ENCODE measurements around the gene RNF115. TPM values are rescaled to one million over a fixed set of nuclear protein-coding genes. Genes with fewer than 3 reads are reported as not detected.
"Not testable (repeated sequence)": the region's sequence is repeated elsewhere in the genome, so short reads cannot be mapped to it uniquely, and the experiment has no call there.

RNF115 gene
- total RNA-seq, 2 donors from 2014 or later: 12.7 to 13.2 TPM

DNA sequence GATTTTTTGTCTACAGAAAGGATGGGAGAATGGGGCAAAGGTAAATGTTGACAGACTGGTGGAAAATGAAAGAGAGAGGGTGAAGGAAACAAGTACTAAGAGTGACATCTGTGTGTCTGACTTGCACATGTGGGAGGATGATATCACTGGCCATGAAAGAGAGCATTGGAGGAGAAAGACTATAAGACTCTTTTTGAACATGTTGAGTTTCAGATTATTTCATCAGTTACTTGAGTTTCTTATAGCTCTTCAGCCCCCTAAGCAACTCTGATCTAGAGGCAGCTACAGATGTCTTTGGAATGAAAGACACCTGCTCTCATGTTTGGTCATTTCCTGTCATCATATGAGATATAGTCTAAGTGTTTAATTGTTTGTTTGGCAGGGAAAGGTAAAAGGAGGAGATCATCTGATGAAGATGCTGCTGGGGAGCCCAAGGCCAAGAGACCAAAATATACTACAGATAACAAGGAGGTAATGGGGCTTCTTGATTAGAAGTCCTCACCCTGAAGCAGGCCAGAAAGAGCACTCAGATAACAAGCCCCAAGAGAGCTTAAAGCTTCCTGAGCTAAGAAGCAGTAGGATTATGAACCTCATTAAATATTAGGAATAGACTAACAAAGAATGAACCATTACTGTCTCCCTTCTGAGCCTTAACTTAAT, 4.6 kb upstream of the RNF115 start:
- H3K4me1 ChIP-seq: peaks cover 14% of the 10 kb centered on the region
- no peak overlapping the region for H3K27ac ChIP-seq
- TF ChIP-seq, protein P1, sequence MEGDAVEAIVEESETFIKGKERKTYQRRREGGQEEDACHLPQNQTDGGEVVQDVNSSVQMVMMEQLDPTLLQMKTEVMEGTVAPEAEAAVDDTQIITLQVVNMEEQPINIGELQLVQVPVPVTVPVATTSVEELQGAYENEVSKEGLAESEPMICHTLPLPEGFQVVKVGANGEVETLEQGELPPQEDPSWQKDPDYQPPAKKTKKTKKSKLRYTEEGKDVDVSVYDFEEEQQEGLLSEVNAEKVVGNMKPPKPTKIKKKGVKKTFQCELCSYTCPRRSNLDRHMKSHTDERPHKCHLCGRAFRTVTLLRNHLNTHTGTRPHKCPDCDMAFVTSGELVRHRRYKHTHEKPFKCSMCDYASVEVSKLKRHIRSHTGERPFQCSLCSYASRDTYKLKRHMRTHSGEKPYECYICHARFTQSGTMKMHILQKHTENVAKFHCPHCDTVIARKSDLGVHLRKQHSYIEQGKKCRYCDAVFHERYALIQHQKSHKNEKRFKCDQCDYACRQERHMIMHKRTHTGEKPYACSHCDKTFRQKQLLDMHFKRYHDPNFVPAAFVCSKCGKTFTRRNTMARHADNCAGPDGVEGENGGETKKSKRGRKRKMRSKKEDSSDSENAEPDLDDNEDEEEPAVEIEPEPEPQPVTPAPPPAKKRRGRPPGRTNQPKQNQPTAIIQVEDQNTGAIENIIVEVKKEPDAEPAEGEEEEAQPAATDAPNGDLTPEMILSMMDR (IDR thresholded peaks at IDR 0.05): no peak
- no peak for TF ChIP-seq POLR2A (IDR thresholded peaks at IDR 0.05)
- H3K36me3 ChIP-seq (replicated peaks in 1 of 2; ENCODE audit: insufficient read depth in 1 of 2, low read depth in 2 of 2): peaks cover 10 to 38% of the 10 kb centered on the region in 2 donors
- ATAC-seq (no peak), DNase-seq (no peak)
- no peaks in the 10 kb centered on the region for H3K27me3 ChIP-seq
- H3K9me3 ChIP-seq: no peaks in the 10 kb centered on the region
- intact Hi-C loops (cut with DNase I): no loop called here
- no peak overlapping the region for H3K4me3 ChIP-seq

DNA sequence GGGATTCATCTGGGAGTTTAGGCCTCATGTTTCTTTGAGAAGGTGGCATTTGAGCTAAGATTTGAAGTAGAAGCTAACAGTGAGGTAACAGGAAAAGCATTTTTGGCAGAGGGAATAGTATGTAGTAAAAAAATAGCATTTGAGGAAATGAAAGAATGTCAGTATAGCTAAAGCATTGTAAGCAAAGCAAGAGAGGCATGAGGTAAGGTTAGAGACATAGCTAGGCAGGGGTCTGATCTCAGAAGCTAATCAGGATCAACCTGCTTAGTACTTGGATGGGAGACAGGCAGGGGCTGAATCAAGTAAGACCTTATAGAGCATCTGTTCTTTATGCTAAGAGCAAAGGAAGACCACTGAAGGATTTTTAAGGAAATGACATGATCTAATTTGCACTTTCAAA, 4.1 kb upstream of the RNF115 start:
- intact Hi-C loops (cut with DNase I): no loop called here
- Histone ChIP-seq H3K9me3 (no peaks in the 10 kb centered on the region), H3K27me3 (no peaks in the 10 kb centered on the region), H3K4me1 (peaks cover 14% of the 10 kb centered on the region), H3K4me3 (no peak overlapping the region), H3K27ac (no peak overlapping the region), H3K36me3 (replicated peaks in 1 of 2; ENCODE audit: insufficient read depth in 1 of 2, low read depth in 2 of 2) (peaks cover 10 to 33% of the 10 kb centered on the region in 2 donors)
- ATAC-seq: no peak
- DNase-seq: no peak
- TF ChIP-seq, protein P1 (IDR thresholded peaks at IDR 0.05): no peak
- TF ChIP-seq POLR2A (IDR thresholded peaks at IDR 0.05): no peak

DNA sequence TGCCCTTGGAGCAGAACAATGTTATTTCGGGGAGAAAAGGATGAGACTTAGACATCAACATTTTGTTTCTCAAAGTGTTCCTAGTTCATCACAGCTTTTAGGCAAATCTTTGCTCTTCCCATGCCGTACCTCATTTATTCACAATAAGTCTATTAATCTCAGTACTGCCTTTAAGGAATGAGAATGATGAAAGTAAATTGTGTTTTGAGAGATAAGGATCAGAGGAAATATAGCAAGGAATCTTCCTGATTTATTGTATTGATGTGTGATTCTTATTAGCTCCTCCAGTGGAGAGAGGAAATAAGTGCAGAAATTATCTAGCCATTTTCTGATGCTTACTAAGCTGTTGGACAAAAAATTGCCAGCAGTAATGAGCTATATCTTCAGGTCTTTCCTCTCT, 2.1 kb upstream of the RNF115 start:
- Histone ChIP-seq H3K9me3 (no peaks in the 10 kb centered on the region), H3K36me3 (replicated peaks in 1 of 2; ENCODE audit: insufficient read depth in 1 of 2, low read depth in 2 of 2) (peaks cover 10 to 31% of the 10 kb centered on the region in 2 donors), H3K27me3 (no peaks in the 10 kb centered on the region), H3K4me1 (peaks cover 18% of the 10 kb centered on the region), H3K27ac (no peak overlapping the region), H3K4me3 (no peak overlapping the region)
- intact Hi-C loops (cut with DNase I): no loop called here
- TF ChIP-seq POLR2A (IDR thresholded peaks at IDR 0.05): no peak
- TF ChIP-seq, protein P1 (IDR thresholded peaks at IDR 0.05): no peak
- 89 to 93% methylated on average over 2 of the region's 2 CpGs for WGBS, 2 donors
- ATAC-seq (no peak), DNase-seq (no peak)

DNA sequence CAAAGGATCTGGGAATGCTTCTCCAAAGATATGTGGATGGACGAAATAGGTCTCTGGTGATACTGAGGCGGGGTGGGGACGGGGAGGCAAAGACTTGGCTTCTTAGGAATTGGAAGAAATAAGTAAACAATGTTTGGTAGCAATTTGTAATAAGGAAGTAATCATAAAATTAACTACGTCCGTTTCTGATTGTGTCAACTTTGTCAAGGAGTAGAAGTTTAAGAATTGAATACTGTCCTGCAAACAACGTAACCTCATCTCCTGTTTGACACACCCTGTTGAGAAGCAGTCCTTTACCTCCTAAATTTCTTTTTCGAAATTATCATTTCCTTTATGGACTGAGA, 576 bp upstream of the RNF115 start:
- Histone ChIP-seq H3K9me3 (no peaks in the 10 kb centered on the region), H3K4me1 (peaks cover 21% of the 10 kb centered on the region), H3K36me3 (replicated peaks in 1 of 2; ENCODE audit: insufficient read depth in 1 of 2, low read depth in 2 of 2) (peaks cover 10 to 24% of the 10 kb centered on the region in 2 donors), H3K27ac (peak overlapping the region; percentile 71 to 96 (median 82)), H3K27me3 (no peaks in the 10 kb centered on the region), H3K4me3 (peak overlapping the region; percentile 9 to 98)
- intact Hi-C loops (cut with DNase I): no loop called here
- WGBS, 2 donors: 1% methylated on average over 7 of the region's 7 CpGs
- ATAC-seq: no peak
- TF ChIP-seq, protein P1 (IDR thresholded peaks at IDR 0.05): no peak
- TF ChIP-seq POLR2A (IDR thresholded peaks at IDR 0.05): no peak
- DNase-seq: no peak

DNA sequence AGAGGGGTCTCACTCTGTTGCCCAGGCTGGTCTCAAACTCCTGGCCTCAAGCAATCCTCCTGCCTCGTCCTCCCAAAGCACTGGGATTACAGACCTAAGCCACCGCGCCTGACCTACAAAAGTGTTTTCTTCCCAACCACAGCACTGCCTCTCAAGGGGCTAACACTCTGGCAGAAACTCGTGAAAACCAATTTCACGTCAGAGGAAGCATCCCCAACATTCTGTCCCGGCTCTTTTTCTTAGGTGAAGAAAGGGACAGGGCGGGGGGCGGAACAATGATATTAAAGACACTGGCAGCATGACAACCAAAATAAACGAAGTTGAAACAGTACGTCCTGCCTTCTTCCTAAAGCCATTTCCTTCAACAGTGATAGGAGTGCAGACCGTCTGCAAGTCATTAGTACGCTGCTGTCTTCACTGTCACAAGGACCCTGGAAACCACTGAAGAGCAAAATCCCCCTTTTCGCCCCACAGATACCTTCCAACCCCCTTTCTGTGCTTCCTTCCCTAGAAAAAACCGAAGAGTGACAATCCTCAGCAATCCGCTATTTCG, 1.0 kb downstream of the RNF115 start:
- H3K9me3 ChIP-seq; H3K4me3 ChIP-seq; DNase-seq; intact Hi-C loops (cut with DNase I); H3K27ac ChIP-seq; H3K27me3 ChIP-seq; ATAC-seq: not testable (repeated sequence)
- H3K4me1 ChIP-seq: peaks cover 25% of the 10 kb centered on the region
- no CpG with 5 or more reads among the region's 16 CpGs for whole genome bisulfite sequencing, 2 donors
- H3K36me3 ChIP-seq (replicated peaks in 1 of 2; ENCODE audit: insufficient read depth in 1 of 2, low read depth in 2 of 2): peaks cover 0 to 12% of the 10 kb centered on the region in 2 donors

DNA sequence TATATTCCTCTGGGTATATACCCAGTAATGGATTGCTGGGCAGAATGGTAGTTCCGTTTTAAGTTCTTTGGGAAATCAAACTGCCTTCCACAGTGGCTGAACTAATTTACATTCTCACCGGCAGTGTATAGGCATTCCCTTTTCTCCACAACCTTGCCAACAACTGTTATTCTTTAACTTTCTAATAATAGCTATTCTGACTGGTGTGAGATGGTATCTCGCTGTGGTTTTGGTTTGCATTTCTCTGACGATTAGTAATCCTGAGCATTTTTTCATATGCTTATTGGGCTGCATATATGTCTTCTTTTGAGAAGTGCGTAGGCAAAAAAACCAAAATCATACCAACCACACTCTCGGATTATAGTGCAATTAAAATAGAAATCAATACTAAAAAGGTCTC, 5.8 kb downstream of the RNF115 start:
- WGBS, 2 donors: 3 to 17% methylated on average over 2 of the region's 6 CpGs
- DNase-seq; H3K36me3 ChIP-seq (replicated peaks in 1 of 2; ENCODE audit: insufficient read depth in 1 of 2, low read depth in 2 of 2); H3K27me3 ChIP-seq; intact Hi-C loops (cut with DNase I); H3K27ac ChIP-seq; H3K9me3 ChIP-seq; H3K4me3 ChIP-seq: not testable (repeated sequence)
- H3K4me1 ChIP-seq: peaks cover 10% of the 10 kb centered on the region
- peak; percentile 47 for ATAC-seq

DNA sequence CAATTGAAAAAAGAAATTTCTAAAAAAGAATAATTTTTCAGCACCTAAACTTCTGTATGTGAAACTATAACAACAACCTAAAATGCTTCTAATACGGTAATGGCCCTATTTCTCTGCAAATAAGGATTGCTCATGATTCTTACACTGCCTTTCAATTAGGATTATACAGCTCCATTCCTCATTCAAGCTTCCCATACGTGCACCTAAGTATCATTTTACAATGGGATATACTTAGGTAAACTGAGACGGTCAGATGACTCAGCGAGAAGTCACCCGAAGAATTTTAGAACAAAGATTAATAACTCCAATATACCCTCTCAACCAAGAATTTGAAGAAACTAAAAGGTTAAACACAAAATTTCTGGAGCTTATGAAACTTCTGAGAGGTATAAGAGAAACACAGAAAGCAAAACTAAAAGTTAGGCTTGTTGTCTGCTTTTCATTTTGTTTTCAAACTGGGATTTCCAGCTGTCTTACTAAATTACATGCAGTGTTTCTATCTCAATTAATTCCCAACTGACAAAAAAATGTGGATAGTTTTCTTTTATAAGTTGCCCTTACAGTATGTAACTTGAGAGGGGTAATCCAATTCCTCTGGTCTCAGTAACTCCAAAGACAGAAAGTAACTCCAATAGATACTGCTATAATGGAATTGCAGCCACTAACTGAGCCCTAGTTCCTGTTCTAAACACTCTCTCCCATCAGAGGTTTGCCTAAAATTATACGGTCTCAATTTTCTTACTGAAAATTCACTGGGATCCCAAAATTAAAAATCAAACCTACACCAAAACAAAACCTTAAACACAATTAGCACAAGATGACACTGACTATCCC, 10.7 kb downstream of the RNF115 start:
- H3K27ac ChIP-seq; ATAC-seq; DNase-seq; H3K4me1 ChIP-seq; intact Hi-C loops (cut with DNase I); H3K36me3 ChIP-seq (replicated peaks in 1 of 2; ENCODE audit: insufficient read depth in 1 of 2, low read depth in 2 of 2); H3K9me3 ChIP-seq; H3K27me3 ChIP-seq; H3K4me3 ChIP-seq: not testable (repeated sequence)
- WGBS, 2 donors: 62 to 73% methylated on average over 5 to 6 of the region's 6 CpGs

Measured in body of pancreas (tissue), 4 donors.